Activated CD4-positive, alpha-beta T cell treated with anti-CD3 and anti-CD28 coated beads, Interleukin-2, amount 50 U/mL, for 24 hours (primary cell): ENCODE measurements around the gene NCOA5.
A peak's percentile ranks its signal among the peaks of the same experiment; 100 is the strongest.
"Not testable (repeated sequence)": the region's sequence is repeated elsewhere in the genome, so short reads cannot be mapped to it uniquely, and the experiment has no call there.

Experiments
- DNase-seq, 2 donors: peaks; one replicate each; pipeline ENCODE4 v3.0.0-alpha.2; 2020; ENCODE audit warnings: low read depth in 1 of 2, low spot score in 1 of 2

Gene NCOA5

DNA sequence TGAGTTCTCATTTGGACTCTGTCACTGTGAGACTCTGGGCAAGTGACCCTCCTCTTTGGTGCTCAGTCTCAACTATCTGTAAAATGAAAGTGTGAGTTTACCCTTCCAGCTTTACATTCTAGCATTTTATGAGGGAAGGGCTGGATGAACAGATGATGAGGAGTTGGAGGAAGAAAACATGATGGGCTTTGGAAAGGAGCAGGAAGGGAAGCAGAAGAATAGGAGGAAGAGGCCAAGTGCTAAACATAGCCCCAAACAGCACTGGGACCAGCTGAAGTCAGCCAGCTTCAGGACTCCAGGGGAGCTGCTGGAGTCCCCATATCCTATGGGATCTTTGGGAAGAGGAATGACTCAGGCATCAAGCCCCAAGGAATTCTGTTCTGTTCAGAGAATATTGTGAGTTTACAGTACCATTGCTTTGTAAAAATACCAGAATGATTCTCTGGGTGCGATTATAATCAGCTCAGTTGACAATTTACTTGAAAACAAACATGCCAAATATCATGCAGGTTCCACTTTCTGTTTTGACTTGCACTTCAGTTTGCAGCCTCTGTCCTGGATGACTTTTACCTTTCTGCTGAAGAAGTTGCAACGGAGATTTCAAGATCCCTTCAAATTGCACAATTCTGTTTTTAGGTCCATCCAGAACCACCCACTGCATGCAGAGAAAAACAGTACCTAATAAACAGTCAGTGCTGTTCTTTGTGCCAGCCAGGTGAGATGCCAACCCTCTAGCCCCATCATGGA lies 31.6 kb upstream of the NCOA5 start:
- DNase-seq, result no peak

GRCh38 chr20:46120136-46120535 lies 30.4 kb upstream of the NCOA5 start:
- DNase-seq, result no peak

DNA sequence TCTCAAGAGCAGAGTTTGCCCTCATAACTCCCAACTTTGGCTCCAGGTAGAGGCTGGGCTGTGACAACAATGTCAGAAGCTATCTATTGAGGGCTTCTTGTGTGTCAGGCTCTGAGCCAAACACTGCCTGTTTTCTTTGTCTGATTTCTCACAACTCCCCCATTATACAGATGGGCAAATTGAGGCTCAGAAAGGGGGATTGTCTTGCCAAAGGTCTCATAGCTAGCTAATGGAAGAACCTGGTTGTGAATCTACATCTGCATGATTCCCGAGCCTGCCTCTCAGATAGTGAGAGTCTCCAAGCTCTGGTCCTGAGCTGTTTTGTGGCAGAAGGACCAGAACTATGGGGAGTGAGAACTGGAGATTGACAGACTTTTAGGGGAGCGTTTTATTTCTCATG lies 29.8 kb upstream of the NCOA5 start:
- no peak for DNase-seq

GRCh38 chr20:46119028-46119546 lies 29.3 kb upstream of the NCOA5 start:
- no peak for DNase-seq

DNA sequence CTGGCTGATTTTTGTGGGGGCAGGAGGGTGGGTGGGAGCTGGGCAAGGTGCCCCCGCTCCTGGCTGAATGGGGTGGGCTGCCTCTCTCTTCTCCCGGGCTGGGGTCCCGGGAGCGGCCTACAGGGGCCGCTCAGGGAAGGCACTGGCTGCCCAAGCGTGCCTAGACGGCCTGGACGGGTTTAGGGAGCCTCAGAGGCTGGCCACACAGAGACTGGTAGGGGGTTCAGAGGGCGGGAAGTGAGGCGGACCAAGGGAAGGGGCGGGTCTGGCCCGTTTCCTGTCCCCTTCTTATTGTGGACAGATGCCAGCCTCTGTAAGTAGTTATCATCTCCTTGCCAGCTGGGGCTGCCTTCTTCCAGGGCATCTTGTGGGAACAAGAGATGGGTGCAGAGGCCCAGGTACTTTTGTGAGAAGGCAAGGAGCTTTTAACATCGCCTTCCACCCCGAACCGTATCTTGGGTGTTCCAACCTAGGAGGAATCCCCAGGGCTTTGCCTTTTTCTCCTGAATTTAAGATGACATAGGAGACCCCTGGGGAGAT lies 28.8 kb upstream of the NCOA5 start:
- no peak for DNase-seq

GRCh38 chr20:46117704-46118467 lies 28.1 kb upstream of the NCOA5 start, which contains the start of gene CD40:
Gene CD40 (plus strand): TSS chr20:46118314. CDS start chr20:46118344, 30 bp downstream.
- peak; percentile 24 to 49 for DNase-seq

DNA sequence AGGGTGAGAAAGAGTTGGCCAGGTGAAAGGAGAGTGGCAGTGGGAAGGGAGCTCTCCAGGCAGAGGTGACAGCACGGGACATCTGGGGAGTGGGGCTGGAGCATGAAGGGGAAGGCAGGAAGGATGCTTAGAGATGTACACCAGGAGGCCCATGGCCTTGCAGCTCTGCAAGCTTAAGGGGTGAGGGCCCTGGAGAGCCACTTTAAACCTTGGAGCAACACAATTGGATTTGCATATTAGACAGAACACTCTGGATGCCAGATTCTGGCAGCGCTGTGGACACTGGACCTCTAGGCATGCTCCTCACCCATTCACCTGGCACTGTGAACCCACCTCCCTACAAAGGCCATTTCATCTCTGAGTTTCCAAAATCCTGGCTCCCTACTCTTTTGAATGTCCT lies 24.7 kb upstream of the NCOA5 start:
- DNase-seq, result no peak

DNA sequence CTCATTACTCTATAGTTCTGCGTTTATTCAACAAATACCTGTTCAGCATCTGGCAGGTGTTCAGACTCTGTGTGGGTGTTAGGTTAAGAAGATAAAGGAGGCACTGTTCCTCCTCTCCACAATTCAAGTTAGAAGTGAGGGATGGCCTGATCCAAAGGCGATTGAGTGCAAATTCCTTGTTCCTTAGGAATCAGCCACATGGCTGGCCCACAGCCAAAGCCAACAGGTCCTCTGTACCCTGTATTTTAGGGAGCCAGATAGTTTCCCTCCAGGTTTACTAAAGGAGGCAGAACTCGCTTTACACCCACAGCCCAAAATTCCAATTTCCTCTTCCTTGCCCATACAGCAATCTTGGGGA lies 23.3 kb upstream of the NCOA5 start:
- DNase-seq, result no peak

GRCh38 chr20:46112430-46113112 lies 22.8 kb upstream of the NCOA5 start:
- no peak for DNase-seq

DNA sequence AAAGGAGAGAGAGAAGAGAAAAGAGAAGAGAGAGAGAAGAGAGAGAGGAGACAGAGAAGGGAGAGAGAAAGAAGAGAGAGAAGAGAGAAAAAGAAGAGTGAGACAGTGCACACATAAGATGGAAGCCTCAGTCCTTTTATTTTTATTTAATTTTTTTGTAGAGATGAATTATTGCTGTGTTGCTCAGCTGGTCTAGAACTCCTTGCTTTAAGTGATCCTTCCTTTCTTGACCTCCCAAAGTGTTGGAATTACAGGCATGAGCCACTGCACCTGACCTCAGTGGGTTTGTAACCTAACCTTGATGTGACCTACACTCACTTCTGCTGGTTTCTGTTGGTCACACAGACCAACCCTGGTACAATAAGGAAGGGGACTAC lies 22.1 kb upstream of the NCOA5 start:
- DNase-seq, result no peak

- DNase-seq, result no peak
Measured at GRCh38 chr20:46111028-46111835, 21.5 kb upstream of the NCOA5 start.

DNA sequence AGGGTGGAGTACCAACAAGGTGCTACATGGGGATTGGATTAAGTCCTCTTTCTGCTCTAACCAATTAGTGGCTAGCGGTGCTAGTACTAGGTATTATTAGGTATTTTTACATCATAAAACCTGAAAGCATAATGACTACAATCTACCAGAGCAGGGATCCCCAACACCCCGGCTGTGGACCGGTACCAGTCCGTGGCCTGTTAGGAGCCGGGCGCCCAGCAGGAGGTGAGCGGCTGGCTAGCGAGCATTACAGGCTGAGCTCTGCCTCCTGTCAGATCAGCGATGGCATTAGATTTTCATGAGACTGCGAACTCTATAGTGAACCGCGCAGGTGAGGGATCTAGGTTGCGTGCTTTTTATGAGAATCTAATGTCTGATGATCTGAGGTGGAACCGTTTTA lies 19.2 kb upstream of the NCOA5 start:
- no peak for DNase-seq

DNA sequence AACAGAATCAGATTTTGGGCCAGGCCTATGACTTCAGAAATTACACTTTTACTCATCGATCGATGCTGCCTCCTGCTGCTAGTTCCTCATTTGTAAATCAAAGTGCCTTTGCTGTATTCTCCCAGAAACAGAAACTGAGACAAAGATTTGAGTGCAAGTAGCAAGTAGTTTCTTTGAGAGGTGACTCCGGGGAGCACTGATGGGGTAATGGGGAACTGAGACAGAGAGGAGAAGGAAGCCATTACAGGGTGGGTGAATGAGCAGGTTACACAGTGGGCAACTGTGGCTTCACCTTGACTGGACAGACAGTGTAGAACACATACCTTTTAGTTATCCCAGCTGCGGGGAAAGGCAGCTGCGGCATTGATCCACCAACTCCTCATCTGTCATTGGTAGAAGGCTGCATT lies 18.7 kb upstream of the NCOA5 start:
- no peak for DNase-seq

GRCh38 chr20:46107061-46107460 lies 17.3 kb upstream of the NCOA5 start:
- DNase-seq, result no peak

GRCh38 chr20:46104262-46104661 lies 14.5 kb upstream of the NCOA5 start:
- DNase-seq, result no peak

- DNase-seq, result no peak
Measured at GRCh38 chr20:46102940-46103339, 13.2 kb upstream of the NCOA5 start.

DNA sequence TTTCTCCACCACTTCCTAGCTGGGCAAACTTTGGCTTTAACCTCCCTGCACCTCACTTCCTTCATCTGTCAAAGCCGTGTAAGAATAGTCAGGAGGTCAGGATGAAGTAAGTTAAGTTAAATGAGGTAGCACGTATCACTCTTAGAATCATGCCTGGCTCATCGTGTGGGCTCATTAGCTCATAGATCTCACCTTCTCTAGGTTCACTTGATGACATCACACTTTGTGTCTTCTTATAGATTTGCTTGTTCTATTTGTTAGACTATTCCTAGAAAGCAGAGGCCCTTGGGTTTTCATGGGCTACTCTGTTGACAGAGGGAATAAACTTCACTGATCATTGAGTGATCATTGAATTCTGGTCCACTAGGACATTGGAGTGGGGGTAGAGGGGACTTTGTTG lies 12.2 kb upstream of the NCOA5 start:
- DNase-seq, result no peak

- DNase-seq, result no peak
Measured at GRCh38 chr20:46100988-46101387, 11.2 kb upstream of the NCOA5 start.

DNA sequence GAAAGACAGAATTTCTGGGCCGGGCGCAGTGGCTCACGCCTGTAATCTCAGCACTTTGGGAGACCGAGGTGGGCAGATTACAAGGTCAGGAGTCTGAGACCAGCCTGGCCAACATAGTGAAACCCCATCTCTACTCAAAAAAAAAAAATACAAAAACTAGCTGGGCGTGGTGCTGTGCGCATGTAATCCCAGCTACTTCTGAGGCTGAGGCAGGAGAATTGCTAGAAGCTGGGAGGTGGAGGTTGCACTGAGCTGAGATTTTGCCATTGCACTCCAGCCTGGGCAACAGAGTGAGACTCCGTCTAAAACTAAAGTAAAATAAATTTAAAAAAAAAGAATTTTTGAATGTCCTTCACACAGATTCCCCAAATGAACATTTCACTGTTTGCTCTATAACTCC lies 10.7 kb upstream of the NCOA5 start:
- DNase-seq, result not testable (repeated sequence)

- no peak for DNase-seq
Measured at GRCh38 chr20:46099491-46100287, 9.9 kb upstream of the NCOA5 start.
